ENCODE results near the gene VPREB3.

VPREB3 gene

GRCh38 chr22:23754220-23754919 is at the start of gene VPREB3:
TSS of gene VPREB3 (minus strand) at chr22:23754425. CDS start at chr22:23754363, 62 bp downstream.
- H3K36me3 Mint-ChIP-seq = no peaks in the 10 kb centered on the region
- peaks cover 21% of the 10 kb centered on the region for H3K27me3 Mint-ChIP-seq
- H3K4me1 Mint-ChIP-seq = peaks cover 16% of the 10 kb centered on the region
- H3K4me3 Mint-ChIP-seq = no peak within 1 kb of the TSS
- DNase-seq = no peak
- no peak within 1 kb of the TSS for H3K27ac Mint-ChIP-seq
- no peaks in the 10 kb centered on the region for H3K9me3 Mint-ChIP-seq
- CTCF ChIA-PET = no interaction called here

DNA sequence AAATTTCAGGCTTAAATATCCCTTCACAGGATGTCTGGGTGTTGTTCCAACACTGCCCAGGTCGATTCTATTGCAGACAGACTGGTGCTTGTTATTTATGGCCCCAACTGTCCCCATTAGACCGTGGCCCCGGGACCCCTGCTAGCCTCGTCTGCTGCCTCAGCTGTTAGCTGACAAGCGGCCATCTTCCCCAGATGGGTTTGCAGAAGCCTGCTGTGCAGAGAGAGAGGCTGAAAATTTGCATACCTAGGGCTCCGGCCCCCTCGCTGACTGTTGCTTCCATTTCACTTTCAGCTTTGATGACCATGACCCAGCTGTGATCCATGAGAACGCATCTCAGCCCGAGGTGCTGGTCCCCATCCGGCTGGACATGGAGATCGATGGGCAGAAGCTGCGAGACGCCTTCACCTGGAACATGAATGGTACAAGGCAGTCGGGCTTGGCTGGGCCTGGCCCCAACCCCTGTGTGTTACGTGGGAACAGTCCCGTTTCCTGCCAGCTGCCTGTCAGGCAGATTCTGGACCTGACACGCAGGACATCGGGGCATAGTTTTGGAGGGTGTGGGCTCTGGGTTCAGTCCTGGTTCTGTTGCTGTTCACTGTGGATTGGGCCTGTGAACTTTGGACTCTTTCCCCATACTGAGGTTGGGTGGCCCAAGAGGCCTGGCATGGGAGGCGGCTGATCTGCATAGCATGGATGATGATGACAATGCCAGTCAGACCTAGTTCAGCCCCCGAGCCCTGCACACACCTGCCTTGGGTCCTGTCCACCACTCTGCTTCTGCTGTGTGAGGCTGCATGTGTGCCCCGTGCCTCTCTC is 49.0 kb upstream of the VPREB3 start:
- CTCF ChIA-PET = interaction anchor here (1.1 kb wide), 1 partner anchor 42 kb away, joined by 3 read pairs; no protein-coding TSS in a partner anchor
- Mint-ChIP-seq H3K9me3 (no peaks in the 10 kb centered on the region), H3K4me3 (no peak overlapping the region), H3K4me1 (no peaks in the 10 kb centered on the region), H3K27me3 (no peaks in the 10 kb centered on the region), H3K27ac (no peak overlapping the region), H3K36me3 (peaks cover 55% of the 10 kb centered on the region)
- no peak for DNase-seq

DNA sequence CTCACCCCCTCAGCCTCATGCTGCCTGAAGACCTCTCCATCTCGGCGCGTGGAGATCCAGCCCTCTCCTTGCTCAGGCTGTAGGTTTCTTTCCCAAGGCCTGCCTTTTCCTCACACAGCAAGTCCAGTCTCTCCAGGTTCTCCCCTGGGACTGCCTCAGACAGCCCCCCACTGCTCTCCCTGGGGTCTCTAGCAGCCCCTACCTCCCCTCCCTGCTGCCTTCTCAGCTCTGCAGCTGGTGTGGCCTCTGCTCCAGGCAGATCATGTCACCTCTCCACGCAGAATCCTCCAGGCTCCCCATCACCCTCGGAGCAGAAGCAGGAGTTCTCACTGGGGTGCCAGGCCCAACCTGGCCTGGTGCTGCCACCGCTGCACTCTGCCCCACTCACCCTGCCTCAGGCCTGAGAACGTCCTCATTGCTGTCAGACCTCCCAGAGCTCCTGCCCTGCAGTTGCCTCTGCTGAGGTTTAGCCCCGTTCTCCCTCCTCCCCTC is 47.7 kb upstream of the VPREB3 start:
- no peaks in the 10 kb centered on the region for H3K9me3 Mint-ChIP-seq
- no peaks in the 10 kb centered on the region for H3K4me1 Mint-ChIP-seq
- no peak overlapping the region for H3K27ac Mint-ChIP-seq
- H3K4me3 Mint-ChIP-seq = no peak overlapping the region
- CTCF ChIA-PET = no interaction called here
- DNase-seq = no peak
- H3K27me3 Mint-ChIP-seq = no peaks in the 10 kb centered on the region
- peaks cover 54% of the 10 kb centered on the region for H3K36me3 Mint-ChIP-seq

- H3K27me3 Mint-ChIP-seq = no peaks in the 10 kb centered on the region
- CTCF ChIA-PET = no interaction called here
- peaks cover 56% of the 10 kb centered on the region for H3K36me3 Mint-ChIP-seq
- H3K9me3 Mint-ChIP-seq = no peaks in the 10 kb centered on the region
- no peak overlapping the region for H3K27ac Mint-ChIP-seq
- H3K4me1 Mint-ChIP-seq = no peaks in the 10 kb centered on the region
- H3K4me3 Mint-ChIP-seq = no peak overlapping the region
- DNase-seq = no peak
These were observed 47.1 kb upstream of the VPREB3 start for GRCh38 chr22:23801238-23801821.

DNA sequence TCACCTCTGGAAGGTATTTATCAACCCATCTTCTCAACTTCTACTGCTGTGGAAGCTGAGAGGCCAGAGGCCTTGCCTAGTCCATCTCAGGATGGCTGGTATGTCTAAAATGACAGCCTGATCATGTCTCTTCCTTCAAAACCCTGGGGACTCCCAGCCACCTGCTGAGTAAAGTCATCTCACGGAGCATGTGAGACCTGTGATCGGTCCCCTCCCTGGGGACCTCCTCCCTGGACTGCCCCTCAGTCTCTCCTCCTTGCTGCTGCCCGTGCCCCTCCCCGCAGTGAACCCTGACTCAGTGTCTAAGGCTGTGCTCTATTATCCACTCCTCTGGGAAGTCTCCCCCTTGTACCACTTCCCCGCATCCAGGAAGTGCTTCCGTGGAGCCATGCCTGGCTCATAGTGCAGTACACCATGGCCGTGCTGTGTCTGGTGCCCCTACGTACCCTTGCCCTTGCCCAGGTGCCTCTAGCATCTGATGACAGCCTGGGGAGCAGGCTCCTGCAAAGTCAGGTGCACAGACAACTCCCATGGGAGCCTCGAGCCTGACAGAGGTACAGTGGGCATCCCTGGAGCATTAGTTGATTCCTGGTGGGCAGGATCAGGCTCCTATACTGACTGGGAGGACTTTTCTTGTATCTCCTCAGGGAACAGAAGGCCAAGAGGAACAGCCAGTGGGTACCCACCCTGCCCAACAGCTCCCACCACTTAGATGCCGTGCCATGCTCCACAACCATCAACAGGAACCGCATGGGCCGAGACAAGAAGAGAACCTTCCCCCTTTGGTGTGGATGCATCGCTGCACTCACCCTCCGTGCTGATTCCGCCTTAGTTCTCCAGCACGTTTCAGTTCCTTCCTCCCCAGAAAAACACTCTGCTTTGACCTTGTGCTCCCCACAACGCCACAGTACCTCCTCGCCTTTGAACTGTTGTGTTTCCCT is 46.3 kb upstream of the VPREB3 start:
- Mint-ChIP-seq H3K4me3 (no peak overlapping the region), H3K27ac (peak overlapping the region; percentile 76)
- CTCF ChIA-PET = no interaction called here

GRCh38 chr22:23796461-23796860 is 42.2 kb upstream of the VPREB3 start:
- Mint-ChIP-seq H3K36me3 (peaks cover 43% of the 10 kb centered on the region), H3K27me3 (no peaks in the 10 kb centered on the region), H3K27ac (no peak overlapping the region)

More for the DNA sequence above, 46.3 kb upstream of the VPREB3 start:
- Mint-ChIP-seq H3K36me3 (peaks cover 54% of the 10 kb centered on the region), H3K4me1 (no peaks in the 10 kb centered on the region), H3K9me3 (no peaks in the 10 kb centered on the region), H3K27me3 (no peaks in the 10 kb centered on the region)
- no peak for DNase-seq

GRCh38 chr22:23793326-23793725 is 39.1 kb upstream of the VPREB3 start:
- H3K27me3 Mint-ChIP-seq = no peaks in the 10 kb centered on the region
- H3K36me3 Mint-ChIP-seq = peaks cover 35% of the 10 kb centered on the region
- no peaks in the 10 kb centered on the region for H3K9me3 Mint-ChIP-seq
- H3K27ac Mint-ChIP-seq = no peak overlapping the region
- no peak for DNase-seq
- H3K4me1 Mint-ChIP-seq = peaks cover 25% of the 10 kb centered on the region
- CTCF ChIA-PET = no interaction called here
- no peak overlapping the region for H3K4me3 Mint-ChIP-seq

More at GRCh38 chr22:23796461-23796860, 42.2 kb upstream of the VPREB3 start:
- CTCF ChIA-PET = interaction anchor here (0.6 kb wide), 1 partner anchor 29 kb away, joined by 3 read pairs; no protein-coding TSS in a partner anchor
- DNase-seq = no peak
- no peaks in the 10 kb centered on the region for H3K9me3 Mint-ChIP-seq
- H3K4me3 Mint-ChIP-seq = no peak overlapping the region
- H3K4me1 Mint-ChIP-seq = peaks cover 12% of the 10 kb centered on the region

- no peak for DNase-seq
- no peaks in the 10 kb centered on the region for H3K9me3 Mint-ChIP-seq
- H3K36me3 Mint-ChIP-seq = peaks cover 31% of the 10 kb centered on the region
- H3K4me1 Mint-ChIP-seq = peaks cover 34% of the 10 kb centered on the region
- CTCF ChIA-PET = interaction anchor here (0.9 to 1.7 kb wide), 2 partner anchors 14 to 20 kb away, joined by 3 to 5 read pairs; partner anchors contain the start of gene MMP11
- no peaks in the 10 kb centered on the region for H3K27me3 Mint-ChIP-seq
- H3K4me3 Mint-ChIP-seq = no peak overlapping the region
- H3K27ac Mint-ChIP-seq = peak overlapping the region; percentile 13
These were observed 37.8 kb upstream of the VPREB3 start for GRCh38 chr22:23791738-23792645.

GRCh38 chr22:23790819-23791737 is 36.9 kb upstream of the VPREB3 start:
- H3K27me3 Mint-ChIP-seq = no peaks in the 10 kb centered on the region
- H3K36me3 Mint-ChIP-seq = peaks cover 24% of the 10 kb centered on the region

GRCh38 chr22:23789638-23790037 is 35.4 kb upstream of the VPREB3 start:
- CTCF ChIA-PET = interaction anchor here (0.9 kb wide), 1 partner anchor 22 kb away, joined by 3 read pairs; the partner anchor contains the start of gene CHCHD10
- no peak overlapping the region for H3K27ac Mint-ChIP-seq
- H3K4me3 Mint-ChIP-seq = no peak overlapping the region
- H3K4me1 Mint-ChIP-seq = peaks cover 46% of the 10 kb centered on the region
- no peaks in the 10 kb centered on the region for H3K9me3 Mint-ChIP-seq
- no peak for DNase-seq
- H3K27me3 Mint-ChIP-seq = no peaks in the 10 kb centered on the region
- H3K36me3 Mint-ChIP-seq = peaks cover 21% of the 10 kb centered on the region

More at GRCh38 chr22:23790819-23791737, 36.9 kb upstream of the VPREB3 start:
- no peak overlapping the region for H3K27ac Mint-ChIP-seq
- peaks cover 41% of the 10 kb centered on the region for H3K4me1 Mint-ChIP-seq
- no peaks in the 10 kb centered on the region for H3K9me3 Mint-ChIP-seq
- no peak overlapping the region for H3K4me3 Mint-ChIP-seq
- DNase-seq = no peak
- CTCF ChIA-PET = interaction anchor here (1.7 kb wide), 1 partner anchor 19 kb away, joined by 5 read pairs; the partner anchor contains the start of gene MMP11

- Mint-ChIP-seq H3K27me3 (no peaks in the 10 kb centered on the region), H3K4me3 (no peak overlapping the region), H3K4me1 (peaks cover 51% of the 10 kb centered on the region), H3K27ac (no peak overlapping the region), H3K9me3 (no peaks in the 10 kb centered on the region), H3K36me3 (peaks cover 21% of the 10 kb centered on the region)
- DNase-seq = no peak
- CTCF ChIA-PET = interaction anchor here (0.9 kb wide), 1 partner anchor 21 kb away, joined by 3 read pairs; the partner anchor contains the start of gene CHCHD10
These were observed 34.9 kb upstream of the VPREB3 start for GRCh38 chr22:23789121-23789520.

DNA sequence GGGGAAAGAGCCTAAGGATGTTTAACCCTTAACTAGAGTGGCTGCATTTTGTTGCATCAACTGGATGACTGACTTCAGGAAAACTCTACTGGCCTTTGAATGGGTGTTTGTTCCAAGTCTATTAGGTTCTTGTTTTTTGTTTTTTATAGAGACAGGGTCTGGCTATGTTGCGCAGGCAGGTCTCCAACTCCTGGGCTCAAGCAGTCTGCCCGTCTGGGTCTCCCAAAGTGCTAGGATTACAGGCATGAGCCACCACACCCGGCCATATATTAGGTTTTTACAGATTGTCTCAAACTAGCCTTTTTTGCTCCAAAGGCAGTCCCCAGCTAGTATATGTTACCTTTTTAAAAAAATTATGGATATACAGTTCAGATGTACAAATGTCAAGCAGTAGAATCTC is 33.7 kb upstream of the VPREB3 start:
- Mint-ChIP-seq H3K27ac (peak overlapping the region; percentile 96), H3K27me3 (no peaks in the 10 kb centered on the region), H3K4me1 (peaks cover 53% of the 10 kb centered on the region), H3K9me3 (no peaks in the 10 kb centered on the region), H3K4me3 (peak overlapping the region; percentile 89), H3K36me3 (peaks cover 14% of the 10 kb centered on the region)
- CTCF ChIA-PET = interaction anchor here (0.6 kb wide), 2 partner anchors 19 to 59 kb away, joined by 3 read pairs; no protein-coding TSS in a partner anchor
- no peak for DNase-seq
